H9 (cell line): ENCODE measurements around the gene MINDY4. TPM values are rescaled to one million over a fixed set of nuclear protein-coding genes. Genes with fewer than 3 reads are reported as not detected.
A peak's percentile ranks its signal among the peaks of the same experiment; 100 is the strongest.

ENCODE experiments used
- DNase-seq: peaks from one replicate; pipeline ENCODE4 v3.0.0-alpha.2; 2017
- H2AFZ ChIP-seq: one replicate; pipeline ENCODE4 v1.6.1; 2013; ENCODE audit warnings: mild to moderate bottlenecking, low read length, control low read depth, moderate library complexity
- H2AK5ac ChIP-seq: 2 replicates; pipeline ENCODE4 v1.6.1; 2013; ENCODE audit warnings: low read length, control low read depth, mixed read lengths; ENCODE audit not compliant: insufficient read length
- H2BK120ac ChIP-seq: one replicate; pipeline ENCODE4 v1.6.1; 2013; ENCODE audit warnings: low read depth, mild to moderate bottlenecking, low read length, control low read depth, inconsistent platforms; ENCODE audit not compliant: poor library complexity, severe bottlenecking
- H2BK12ac ChIP-seq: 2 replicates; pipeline ENCODE4 v1.6.1; 2013; ENCODE audit warnings: low read length, control low read depth, mixed read lengths, low read depth; ENCODE audit not compliant: insufficient read length
- H2BK15ac ChIP-seq: 2 replicates; pipeline ENCODE4 v1.6.1; 2013; ENCODE audit warnings: low read depth, low read length, control low read depth
- H2BK20ac ChIP-seq: one replicate; pipeline ENCODE4 v1.6.1; 2013; ENCODE audit warnings: low read depth, mild to moderate bottlenecking, low read length, control low read depth, inconsistent platforms; ENCODE audit not compliant: poor library complexity, severe bottlenecking
- H2BK5ac ChIP-seq: 2 replicates; pipeline ENCODE4 v1.6.1; 2013; ENCODE audit warnings: low read length, control low read depth, mixed read lengths; ENCODE audit not compliant: insufficient read length
- H3K14ac ChIP-seq: 2 replicates; pipeline ENCODE4 v1.6.1; 2013; ENCODE audit warnings: low read length, control low read depth; ENCODE audit not compliant: insufficient read depth
- H3K18ac ChIP-seq: 2 replicates; pipeline ENCODE4 v1.6.1; 2013; ENCODE audit warnings: low read depth, mild to moderate bottlenecking, mixed read lengths, low read length, control low read depth; ENCODE audit not compliant: insufficient read length
- H3K23ac ChIP-seq: 2 replicates; pipeline ENCODE4 v1.6.1; 2013; ENCODE audit warnings: low read length, control low read depth, mixed read lengths, low read depth; ENCODE audit not compliant: insufficient read length
- H3K23me2 ChIP-seq: 2 replicates; pipeline ENCODE4 v1.6.1; 2013; ENCODE audit warnings: low read depth, mild to moderate bottlenecking, mixed read lengths, low read length, control low read depth; ENCODE audit not compliant: insufficient read length, poor library complexity, severe bottlenecking
- H3K27ac ChIP-seq: 2 replicates; pipeline ENCODE4 v1.5.1; 2013; ENCODE audit warnings: low read length, control low read depth, mixed read lengths, low read depth; ENCODE audit not compliant: insufficient read length
- H3K27me3 ChIP-seq: 2 replicates; pipeline ENCODE4 v1.6.1; 2013; ENCODE audit warnings: low read length, control low read depth, inconsistent platforms; ENCODE audit not compliant: insufficient read depth
- H3K4ac ChIP-seq: 2 replicates; pipeline ENCODE4 v1.6.1; 2013; ENCODE audit warnings: low read depth, mild to moderate bottlenecking, control low read depth, inconsistent platforms, low read length, moderate library complexity
- H3K4me1 ChIP-seq: 2 replicates; pipeline ENCODE4 v1.6.1; 2013; ENCODE audit warnings: low read length, control low read depth, inconsistent platforms; ENCODE audit not compliant: insufficient read depth
- H3K4me2 ChIP-seq: 2 replicates; pipeline ENCODE4 v1.6.1; 2013; ENCODE audit warnings: low read length, control low read depth, mixed read lengths; ENCODE audit not compliant: insufficient read length, insufficient read depth
- H3K56ac ChIP-seq: 2 replicates; pipeline ENCODE4 v1.6.1; 2013; ENCODE audit warnings: low read depth, mild to moderate bottlenecking, mixed read lengths, low read length, control low read depth; ENCODE audit not compliant: insufficient read length
- H3K79me1 ChIP-seq: 2 replicates; pipeline ENCODE4 v1.6.1; 2013; ENCODE audit warnings: low read depth, mild to moderate bottlenecking, moderate library complexity, low read length, control low read depth, inconsistent platforms; ENCODE audit not compliant: insufficient read depth, poor library complexity, severe bottlenecking
- H3K79me2 ChIP-seq: 2 replicates; pipeline ENCODE4 v1.6.1; 2013; ENCODE audit warnings: low read length, control low read depth, inconsistent platforms; ENCODE audit not compliant: insufficient read depth
- H3K9ac ChIP-seq: 2 replicates; pipeline ENCODE4 v1.6.1; 2013; ENCODE audit warnings: low read length, control low read depth, mixed read lengths; ENCODE audit not compliant: insufficient read length; ENCODE audit errors: extremely low read depth
- H3K9me3 ChIP-seq: one replicate; pipeline ENCODE4 v1.6.1; 2013; ENCODE audit warnings: low read depth, low read length, inconsistent platforms; ENCODE audit not compliant: control insufficient read depth
- H3T11ph ChIP-seq: one replicate; pipeline ENCODE4 v1.6.1; 2013; ENCODE audit warnings: mild to moderate bottlenecking, low read length, control low read depth, inconsistent platforms
- H4K20me1 ChIP-seq: one replicate; pipeline ENCODE4 v1.6.1; 2013; ENCODE audit not compliant: control insufficient read depth, insufficient read length, insufficient read depth
- H4K5ac ChIP-seq: 2 replicates; pipeline ENCODE4 v1.6.1; 2013; ENCODE audit warnings: low read depth, mild to moderate bottlenecking, mixed read lengths, low read length, control low read depth; ENCODE audit not compliant: insufficient read length
- H4K8ac ChIP-seq: replicated peaks from 2 replicates; pipeline ENCODE4 v1.6.1; 2013; ENCODE audit warnings: low read length, control low read depth, mixed read lengths, low read depth; ENCODE audit not compliant: insufficient read length
- H4K91ac ChIP-seq: 2 replicates; pipeline ENCODE4 v1.6.1; 2013; ENCODE audit warnings: low read depth, mild to moderate bottlenecking, moderate library complexity, mixed read lengths, low read length, control low read depth; ENCODE audit not compliant: insufficient read length
- H3K27ac Mint-ChIP-seq, 3 experiments: 2 replicates in 2 of 3; 3 replicates in 1 of 3; pipeline ENCODE4 v1.8.0; 2020 to 2021; ENCODE audit warnings: mixed read lengths in 3 of 3, mild to moderate bottlenecking in 1 of 3, moderate library complexity in 1 of 3
- H3K27me3 Mint-ChIP-seq: 2 replicates; pipeline ENCODE4 v1.8.0; 2021; ENCODE audit warnings: low read depth, mild to moderate bottlenecking, moderate library complexity, mixed read lengths
- H3K36me3 Mint-ChIP-seq, 3 experiments: 2 replicates in 2 of 3; 3 replicates in 1 of 3; pipeline ENCODE4 v1.8.0; 2020 to 2021; ENCODE audit warnings: low read depth in 3 of 3, mixed read lengths in 3 of 3; ENCODE audit not compliant: insufficient read depth in 1 of 3
- H3K4me1 Mint-ChIP-seq, 2 experiments: 2 replicates each; pipeline ENCODE4 v1.8.0; 2020; ENCODE audit warnings: mixed read lengths in 2 of 2
- H3K4me3 Mint-ChIP-seq, 2 experiments: 2 replicates in 1 of 2; 3 replicates in 1 of 2; pipeline ENCODE4 v1.8.0; 2020 to 2021; ENCODE audit warnings: mild to moderate bottlenecking in 2 of 2, mixed read lengths in 2 of 2, moderate library complexity in 1 of 2
- H3K9me3 Mint-ChIP-seq, 2 experiments: 2 replicates in 1 of 2; 3 replicates in 1 of 2; pipeline ENCODE4 v1.8.0; 2020; ENCODE audit warnings: mild to moderate bottlenecking in 2 of 2, mixed read lengths in 2 of 2, moderate library complexity in 1 of 2
- WGBS: extraction: QIAGEN DNeasy Blood & Tissue Kit; methylation state at CpG from one replicate; pipeline ENCODE4 v1.1.7; 2013; ENCODE audit warnings: missing lambda C conversion rate, low lambda C conversion rate, mixed read lengths; ENCODE audit not compliant: insufficient read length; ENCODE audit errors: extremely low coverage; 5-methylcytosine and 5-hydroxymethylcytosine counted together
- total RNA-seq: library from RNA; stranded (reverse); gene quantifications from 2 replicates; pipeline ENCODE4 v1.2.1, GENCODE V29; 2021
- TF ChIP-seq, protein P1 (sequence below): fragments of 200-600 bp; sonication (generic); conservative IDR thresholded peaks from 3 replicates; pipeline ENCODE4 v1.8.0; 2021; ENCODE audit warnings: antibody characterized with exemption, mild to moderate bottlenecking

Gene MINDY4
- total RNA-seq, 1 experiment from 2014 or later = 3.1 TPM

DNA sequence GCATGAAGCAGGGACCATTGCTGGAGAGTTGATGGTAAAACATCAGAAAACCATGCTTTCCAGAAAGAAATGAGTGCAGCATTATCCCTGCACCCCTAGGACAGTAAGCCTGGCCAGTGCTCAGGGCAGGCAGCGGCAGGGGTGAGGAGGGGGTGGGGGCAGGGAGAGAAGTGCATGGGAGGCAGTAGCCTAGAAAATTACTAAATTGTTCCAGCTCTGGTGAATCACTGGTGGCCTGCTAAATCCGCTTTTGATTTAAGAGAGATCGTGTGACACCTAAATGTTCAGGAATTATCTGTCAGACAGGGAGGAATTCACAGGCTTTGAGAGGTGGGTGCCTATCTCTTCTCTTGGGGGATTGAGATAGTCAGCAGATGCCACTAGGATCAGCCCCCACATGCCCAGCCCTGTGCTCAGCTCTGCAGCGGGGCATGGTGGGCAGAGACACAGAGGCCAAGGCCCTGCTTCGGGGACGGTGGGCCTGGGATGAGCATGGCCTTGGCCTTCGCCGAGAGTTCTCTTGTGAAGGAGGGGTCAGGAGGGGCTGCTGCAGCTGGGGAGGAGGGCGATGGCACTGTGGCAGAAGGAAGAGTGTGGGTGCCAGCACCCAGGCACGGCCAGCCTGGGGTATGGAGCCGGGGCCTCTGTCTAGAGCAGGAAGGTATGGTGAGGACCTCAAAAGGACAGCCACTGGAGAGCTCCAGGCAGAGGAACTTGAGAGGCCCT, 135.5 kb downstream of the MINDY4 start:
- Histone ChIP-seq H3K23ac (no peak overlapping the region), H3K9ac (no peak overlapping the region), H3K4me2 (no peak overlapping the region), H3K27ac (no peak overlapping the region), H2BK20ac (no peak overlapping the region), H3K4me1 (no peaks in the 10 kb centered on the region), H3K18ac (no peak overlapping the region), H4K20me1 (no peaks in the 10 kb centered on the region), H2BK120ac (no peak overlapping the region), H3K4ac (no peak overlapping the region), H3K14ac (no peak overlapping the region; the same call in 1 of the 2 replicates), H2AK5ac (no peak overlapping the region), H2BK5ac (no peak overlapping the region), H2BK12ac (no peak overlapping the region), H3K23me2 (no peaks in the 10 kb centered on the region), H3K56ac (no peak overlapping the region), H4K8ac (no peak overlapping the region), H2AFZ (no peak overlapping the region), H3K9me3 (no peaks in the 10 kb centered on the region), H3K79me1 (no peaks in the 10 kb centered on the region), H2BK15ac (no peak overlapping the region), H4K5ac (no peak overlapping the region), H3T11ph (no peak overlapping the region), H4K91ac (no peak overlapping the region), H3K79me2 (no peaks in the 10 kb centered on the region), H3K27me3 (no peaks in the 10 kb centered on the region)
- no peak for DNase-seq
- no peaks in the 10 kb centered on the region for H3K9me3 Mint-ChIP-seq
- TF ChIP-seq, protein P1, sequence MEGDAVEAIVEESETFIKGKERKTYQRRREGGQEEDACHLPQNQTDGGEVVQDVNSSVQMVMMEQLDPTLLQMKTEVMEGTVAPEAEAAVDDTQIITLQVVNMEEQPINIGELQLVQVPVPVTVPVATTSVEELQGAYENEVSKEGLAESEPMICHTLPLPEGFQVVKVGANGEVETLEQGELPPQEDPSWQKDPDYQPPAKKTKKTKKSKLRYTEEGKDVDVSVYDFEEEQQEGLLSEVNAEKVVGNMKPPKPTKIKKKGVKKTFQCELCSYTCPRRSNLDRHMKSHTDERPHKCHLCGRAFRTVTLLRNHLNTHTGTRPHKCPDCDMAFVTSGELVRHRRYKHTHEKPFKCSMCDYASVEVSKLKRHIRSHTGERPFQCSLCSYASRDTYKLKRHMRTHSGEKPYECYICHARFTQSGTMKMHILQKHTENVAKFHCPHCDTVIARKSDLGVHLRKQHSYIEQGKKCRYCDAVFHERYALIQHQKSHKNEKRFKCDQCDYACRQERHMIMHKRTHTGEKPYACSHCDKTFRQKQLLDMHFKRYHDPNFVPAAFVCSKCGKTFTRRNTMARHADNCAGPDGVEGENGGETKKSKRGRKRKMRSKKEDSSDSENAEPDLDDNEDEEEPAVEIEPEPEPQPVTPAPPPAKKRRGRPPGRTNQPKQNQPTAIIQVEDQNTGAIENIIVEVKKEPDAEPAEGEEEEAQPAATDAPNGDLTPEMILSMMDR = no peak
- peaks cover 3% of the 10 kb centered on the region for H3K27me3 Mint-ChIP-seq
- no peaks in the 10 kb centered on the region; a peak in 1 of 7 replicates for H3K36me3 Mint-ChIP-seq
- WGBS = no CpG with 5 or more reads among the region's 11 CpGs
- H3K27ac Mint-ChIP-seq = peak overlapping the region in 1 of 3 experiments; percentile 31; a peak in 1 of 7 replicates
- H3K4me3 Mint-ChIP-seq = no peak overlapping the region
- peaks cover 2 to 14% of the 10 kb centered on the region in 2 experiments; a peak in 3 of 4 replicates for H3K4me1 Mint-ChIP-seq
